GM12878 (cell line): ENCODE results near the gene TTLL13. TPM values are rescaled to one million over a fixed set of nuclear protein-coding genes. Genes with fewer than 3 reads are reported as not detected.

Experiments
- ATAC-seq: fragments of 200-7000 bp; cut with Tn5 transposase; 3 replicates; pipeline ENCODE4 v1.9.1; 2020; ENCODE audit warnings: mild to moderate bottlenecking, moderate library complexity
- BruUV-seq: library from RNA; stranded (reverse); fragments of 400-500 nt; replicated peaks from 2 replicates; lab custom pipeline; 2021; lab: Mats Ljungman, UMichigan
- CTCF ChIA-PET: fragments of 300-600 bp; sonication (Branson Sonifier 250); formaldehyde crosslinking; extraction: SDS; loops from one replicate; lab custom pipeline; 2021; ENCODE audit warnings: inconsistent platforms; lab: Yijun Ruan, JAX
- POLR2A ChIA-PET: fragments of 350-600 bp; formaldehyde crosslinking; extraction: SDS; loops from one replicate; lab custom pipeline; 2021; ENCODE audit warnings: inconsistent platforms; lab: Charles Lee
- RAD21 ChIA-PET: fragments of 300-600 bp; sonication (Branson Sonifier 250); formaldehyde crosslinking; loops from one replicate; lab custom pipeline; 2023; ENCODE audit warnings: antibody characterized with exemption; ENCODE audit not compliant: unreplicated experiment; lab: Charles Lee
- SMC1A ChIA-PET: fragments of 300-600 bp; sonication (Branson Sonifier 250); formaldehyde crosslinking; loops from one replicate; lab custom pipeline; 2023; ENCODE audit not compliant: unreplicated experiment, uncharacterized antibody; lab: Charles Lee
- DNase-seq: peaks from one replicate; pipeline ENCODE4 v3.0.0-alpha.2; 2011; ENCODE audit warnings: low read depth, low spot score
- FAIRE-seq: peaks from 3 replicates; lab custom pipeline; 2011; peaks lifted over from hg19 to GRCh38; lab: Jason Lieb, UNC
- H2AFZ ChIP-seq: 2 replicates; pipeline ENCODE4 v1.6.0; 2011; ENCODE audit warnings: low read depth, low read length, control low read depth; ENCODE audit not compliant: control insufficient read depth
- H3K27ac ChIP-seq: 2 replicates; pipeline ENCODE4 v1.5.1; 2011; ENCODE audit warnings: control low read depth; ENCODE audit not compliant: control insufficient read depth, insufficient read depth
- H3K27me3 ChIP-seq, 2 experiments: replicated peaks in 1 of 2; 2 replicates each; pipeline versions ENCODE4 v1.6.0 to v1.6.1; 2011; ENCODE audit warnings: low read length in 1 of 2; ENCODE audit not compliant: control insufficient read depth in 2 of 2, insufficient read depth in 2 of 2
- H3K36me3 ChIP-seq, 2 experiments: 2 replicates each; pipeline ENCODE4 v1.5.1; 2011; ENCODE audit warnings: low read length in 1 of 2; ENCODE audit not compliant: control insufficient read depth in 2 of 2, insufficient read depth in 2 of 2
- H3K4me1 ChIP-seq: 2 replicates; pipeline ENCODE4 v1.6.1; 2011; ENCODE audit warnings: mild to moderate bottlenecking, low read length, moderate library complexity, mixed read lengths; ENCODE audit not compliant: control insufficient read depth, insufficient read depth
- H3K4me2 ChIP-seq: 2 replicates; pipeline ENCODE4 v1.6.0; 2011; ENCODE audit warnings: control low read depth; ENCODE audit not compliant: control insufficient read depth, insufficient read depth
- H3K4me3 ChIP-seq: fragments of 200-600 bp; sonication (generic); 2 replicates; pipeline ENCODE4 v1.5.1; 2016
- H3K79me2 ChIP-seq: 2 replicates; pipeline ENCODE4 v1.6.0; 2011; ENCODE audit warnings: low read length; ENCODE audit not compliant: control insufficient read depth, insufficient read depth
- H3K9ac ChIP-seq: 2 replicates; pipeline ENCODE4 v1.8.0; 2011; ENCODE audit warnings: low read length, control low read depth, mixed read lengths; ENCODE audit not compliant: control insufficient read depth, insufficient read depth
- H3K9me3 ChIP-seq: replicated peaks from 3 replicates; pipeline ENCODE4 v1.5.1; 2011; ENCODE audit warnings: mild to moderate bottlenecking, low read length; ENCODE audit not compliant: control insufficient read depth, insufficient read depth
- H4K20me1 ChIP-seq: 2 replicates; pipeline ENCODE4 v1.6.0; 2011; ENCODE audit not compliant: control insufficient read depth, insufficient read depth
- BCL11A ChIP-seq: IDR thresholded peaks from 2 replicates; pipeline ENCODE4 v1.6.1; 2011; ENCODE audit warnings: low read depth, low read length
- BHLHE40 ChIP-seq, 2 experiments: fragments of 450-650 bp in 1 of 2; IDR thresholded peaks; 2 replicates each; pipeline ENCODE4 v1.6.1; 2011 to 2017; ENCODE audit warnings: low read depth in 2 of 2, borderline replicate concordance in 1 of 2, improper control_type of control experiment in 1 of 2, low read length in 1 of 2, mild to moderate bottlenecking in 1 of 2
- DPF2 ChIP-seq: fragments of 450-650 bp; IDR thresholded peaks from 2 replicates; pipeline ENCODE4 v1.6.1; 2017; ENCODE audit warnings: mild to moderate bottlenecking
- EP300 ChIP-seq, 2 experiments: fragments of 150-350 bp in 1 of 2; IDR thresholded peaks; 2 replicates each; pipeline ENCODE4 v1.6.1; 2011 to 2012; ENCODE audit warnings: low read depth in 2 of 2, low read length in 2 of 2, borderline replicate concordance in 1 of 2, improper control_type of control experiment in 1 of 2, inconsistent platforms in 1 of 2; ENCODE audit not compliant: control insufficient read depth in 1 of 2
- IKZF1 ChIP-seq: fragments of 450-650 bp; conservative IDR thresholded peaks from 2 replicates; pipeline ENCODE4 v1.6.1; 2017; ENCODE audit warnings: antibody characterized with exemption, mild to moderate bottlenecking
- IKZF2 ChIP-seq, 2 experiments: fragments of 450-650 bp; IDR thresholded peaks; 2 replicates each; pipeline ENCODE4 v1.6.1; 2017; ENCODE audit warnings: mild to moderate bottlenecking in 2 of 2, moderate library complexity in 2 of 2
- MEF2B ChIP-seq: fragments of 450-650 bp; IDR thresholded peaks from 2 replicates; pipeline ENCODE4 v1.6.1; 2018; ENCODE audit warnings: mild to moderate bottlenecking, moderate library complexity; ENCODE audit not compliant: partially characterized antibody, poor library complexity, severe bottlenecking
- MTA2 ChIP-seq: fragments of 450-650 bp; IDR thresholded peaks from 2 replicates; pipeline ENCODE4 v1.6.1; 2016; ENCODE audit warnings: low read depth, mild to moderate bottlenecking, moderate library complexity
- NBN ChIP-seq: fragments of 450-650 bp; IDR thresholded peaks from 2 replicates; pipeline ENCODE4 v1.6.1; 2016
- NR2F1 ChIP-seq: fragments of 450-650 bp; conservative IDR thresholded peaks from 2 replicates; pipeline ENCODE4 v1.6.1; 2017; ENCODE audit warnings: mild to moderate bottlenecking
- POLR2A ChIP-seq: IDR thresholded peaks from 2 replicates; pipeline ENCODE4 v1.6.1; 2011; ENCODE audit warnings: low read depth, mild to moderate bottlenecking, low read length
- SMAD1 ChIP-seq: fragments of 450-650 bp; IDR thresholded peaks from 2 replicates; pipeline ENCODE4 v1.6.1; 2018; ENCODE audit warnings: mild to moderate bottlenecking, low read depth; ENCODE audit not compliant: partially characterized antibody
- SRF ChIP-seq, 2 experiments: IDR thresholded peaks; 2 replicates each; pipeline ENCODE4 v1.6.1; 2011; ENCODE audit warnings: low read depth in 2 of 2, low read length in 2 of 2, mild to moderate bottlenecking in 1 of 2, moderate library complexity in 1 of 2
- WGBS: methylation state at CpG from one replicate; pipeline ENCODE4 v1.1.6; 2016; ENCODE audit warnings: low lambda C conversion rate; ENCODE audit not compliant: insufficient replicate concordance, insufficient coverage; ENCODE audit errors: missing lambda C conversion rate; 5-methylcytosine and 5-hydroxymethylcytosine counted together
- in situ Hi-C: fragments of 300-500 bp; cut with MboI; formaldehyde crosslinking; loops from 9 replicates; pipeline ENCODE4 v1.14.3; 2018; ENCODE audit warnings: mixed read lengths
- intact Hi-C: fragments of 100-400 bp; cut with micrococcal nuclease; formaldehyde crosslinking; loops from one replicate; pipeline ENCODE4 v1.14.2; 2022; ENCODE audit not compliant: unreplicated experiment
- polyA plus RNA-seq, 11 experiments: library from polyadenylated mRNA; depleted of rRNA in 4 of 11; unstranded in 6 of 11; stranded (reverse) in 5 of 11; fragments of >200 nt; fragmentation: Nextera tagmentation in 4 of 11; fragmentation: Illumina TruSeq in 1 of 11; extraction: Ambion mirVana in 4 of 11; extraction: Trizol in 1 of 11; gene quantifications; 1 replicate in 1 of 11; 2 replicates in 10 of 11; pipeline versions ENCODE4 v1.2.1 to v1.2.3, GENCODE V29; 2011 to 2016; ENCODE audit warnings: inconsistent platforms in 2 of 11, missing spikeins in 2 of 11, low read depth in 1 of 11
- total RNA-seq, 4 experiments: library from RNA; depleted of rRNA in 3 of 4; stranded (reverse); fragments of >200 nt in 3 of 4; fragmentation: Illumina TruSeq in 1 of 4; extraction: Trizol in 1 of 4; gene quantifications; 2 replicates each; pipeline versions ENCODE4 v1.2.1 to v1.2.3, GENCODE V29; 2013 to 2021

TTLL13 gene
- total and polyA plus RNA-seq, 10 of the 15 experiments (the other 5 are each of a cell fraction or from before 2014, with no cell fraction given): 0.03 to 0.32 (median 0.13) TPM; not detected in 1

DNA sequence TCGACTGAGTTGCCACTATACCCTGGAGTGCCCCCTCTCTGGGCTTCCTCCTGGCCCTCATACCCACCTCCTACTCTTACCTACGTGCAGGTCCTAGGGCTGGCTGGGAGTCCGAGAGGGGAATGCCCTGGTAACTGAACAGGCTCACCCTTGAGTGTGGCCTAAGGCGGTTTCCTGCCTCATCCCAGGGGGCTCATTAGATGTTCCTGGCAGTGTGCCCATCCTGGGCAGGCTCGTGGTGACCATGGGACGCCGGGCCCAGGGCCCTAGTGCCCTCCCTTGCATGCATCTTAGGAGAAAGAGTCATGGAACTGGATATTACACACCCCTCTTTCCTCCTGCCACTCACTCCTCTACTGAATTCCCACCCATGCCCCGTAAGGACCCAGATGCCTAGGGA lies 45.4 kb upstream of the TTLL13 start:
- SMC1A ChIA-PET: interaction anchor here (0.6 to 2.3 kb wide), 8 partner anchors 10 to 81 kb away, joined by 3 to 13 read pairs (median 4); no protein-coding TSS in a partner anchor
- RAD21 ChIA-PET: interaction anchor here (1.2 to 4.5 kb wide), 4 partner anchors 12 to 42 kb away, joined by 3 to 18 read pairs (median 8); no protein-coding TSS in a partner anchor
- ATAC-seq (peak; percentile 43), FAIRE-seq (no peak), DNase-seq (no peak)
- Histone ChIP-seq H2AFZ (no peak overlapping the region), H3K4me1 (peaks cover 14% of the 10 kb centered on the region), H3K79me2 (no peaks in the 10 kb centered on the region; the same call in 1 of the 2 replicates), H3K4me2 (no peak overlapping the region), H3K27me3 (no peaks in the 10 kb centered on the region), H3K36me3 (no peaks in the 10 kb centered on the region; a peak in 1 of 4 replicates), H3K4me3 (no peak overlapping the region)
- 69% methylated on average over 8 of the region's 8 CpGs for WGBS
- intact Hi-C loops (loop anchor here (5.0 kb wide), 1 partner anchor 42 kb away; no protein-coding TSS in a partner anchor), in situ Hi-C loops (no loop called here)
- TF ChIP-seq BHLHE40 (IDR thresholded peaks at IDR 0.05; ENCODE audit: borderline replicate concordance in 1 of 2, low read depth in 2 of 2, low read length in 1 of 2) (peak; percentile 8 to 73; a peak in 2 of 4 replicates), MEF2B (peak; percentile 90), NBN (0 out of 2 replicates have a peak, but pooled peaks have one; percentile 23), POLR2A (no peak), SMAD1 (peak; percentile 82), IKZF2 (IDR thresholded peaks at IDR 0.05) (peak in 1 of 2 experiments; percentile 27; a peak in 1 of 4 replicates), SRF (IDR thresholded peaks at IDR 0.05; ENCODE audit: low read depth in 2 of 2, low read length in 2 of 2) (no peak), IKZF1 (peak; percentile 63; the same call in 1 of the 2 replicates), MTA2 (peak; percentile 80), EP300 (IDR thresholded peaks at IDR 0.05; ENCODE audit: borderline replicate concordance in 1 of 2, control insufficient read depth in 1 of 2, low read depth in 2 of 2, low read length in 2 of 2) (no peak), BCL11A (peak; percentile 46; the same call in 1 of the 2 replicates), NR2F1 (0 out of 2 replicates have a peak, but pooled peaks have one; percentile 47), DPF2 (peak; percentile 51; the same call in 1 of the 2 replicates)
- TF ChIP-seq, all 136 proteins: peak for 10
- CTCF ChIA-PET: interaction anchor here (0.7 to 2.8 kb wide), 8 partner anchors 12 to 84 kb away, joined by 3 to 11 read pairs (median 4); no protein-coding TSS in a partner anchor
- no peak overlapping the region for H3K27ac ChIP-seq
- no peaks in the 10 kb centered on the region for H3K9me3 ChIP-seq
- POLR2A ChIA-PET: interaction anchor here (0.9 to 7.0 kb wide), 7 partner anchors 11 to 57 kb away, joined by 3 to 101 read pairs (median 8); partner anchors contain the start of genes CIB1 and GDPGP1
- no peaks in the 10 kb centered on the region; the same call in 1 of the 2 replicates for H4K20me1 ChIP-seq
- no TSS peak for BruUV-seq
- H3K9ac ChIP-seq: no peak overlapping the region
